Uterus (tissue), 4 donors: ENCODE data around the gene IQSEC1. TPM values are rescaled to one million over a fixed set of nuclear protein-coding genes. Genes with fewer than 3 reads are reported as not detected.

Experiments used
- DNase-seq, 2 donors: peaks; one replicate each; pipeline ENCODE4 v3.0.0-alpha.2; 2019 to 2020
- H3K27ac ChIP-seq, 2 donors: fragments of 200-600 bp; sonication (generic); 1 replicate in 1 of 2; 2 replicates in 1 of 2; pipeline ENCODE4 v1.5.1; 2016 to 2018
- H3K27me3 ChIP-seq, 2 donors: fragments of 200-600 bp; sonication (generic); one replicate each; pipeline ENCODE4 v1.5.1; 2018 to 2019; ENCODE audit warnings: control low read depth in 1 of 2
- H3K36me3 ChIP-seq, 2 donors: fragments of 200-600 bp; sonication (generic); one replicate each; pipeline ENCODE4 v1.5.1; 2019; ENCODE audit warnings: control low read depth in 1 of 2
- H3K4me1 ChIP-seq, 2 donors: fragments of 200-600 bp; sonication (generic); one replicate each; pipeline ENCODE4 v1.5.1; 2018 to 2019; ENCODE audit warnings: control low read depth in 1 of 2
- H3K4me3 ChIP-seq, 2 donors: fragments of 200-600 bp; sonication (generic); 1 replicate in 1 of 2; 2 replicates in 1 of 2; pipeline ENCODE4 v1.5.1; 2018 to 2019; ENCODE audit warnings: mild to moderate bottlenecking in 1 of 2
- H3K9me3 ChIP-seq, 2 donors: fragments of 200-600 bp; sonication (generic); one replicate each; pipeline ENCODE4 v1.5.1; 2019; ENCODE audit warnings: control low read depth in 1 of 2
- POLR2A ChIP-seq, 2 donors: fragments of 450-650 bp; IDR thresholded peaks; one replicate each; pipeline ENCODE4 v1.6.1; 2016; ENCODE audit warnings: antibody characterized with exemption in 2 of 2, mild to moderate bottlenecking in 1 of 2, moderate library complexity in 1 of 2
- intact Hi-C: fragments of 100-400 bp; cut with DNase I; formaldehyde crosslinking; loops from one replicate; pipeline ENCODE4 v1.15.1; 2023; ENCODE audit warnings: low total_unique reads
- total RNA-seq, 4 donors: library from RNA; depleted of rRNA in 3 of 4; stranded (reverse); fragments of >200 nt in 3 of 4; gene quantifications; one replicate each; pipeline versions ENCODE4 v1.1.0 to v1.2.4, GENCODE V29; 2014 to 2023
- TF ChIP-seq, protein P1 (sequence below), 4 experiments: fragments of 200-600 bp in 2 of 4; fragments of 450-650 bp in 2 of 4; sonication (generic) in 2 of 4; IDR thresholded peaks; one replicate each; pipeline ENCODE4 v1.5.1; 2016 to 2019; ENCODE audit warnings: antibody characterized with exemption in 4 of 4, mild to moderate bottlenecking in 2 of 4, moderate library complexity in 1 of 4
- donor health status: DM: yes; HTN: yes; CAD: no.

The IQSEC1 gene
- total RNA-seq, 4 donors from 2014 or later, result 17.9 to 61.4 (median 49.7) TPM

DNA sequence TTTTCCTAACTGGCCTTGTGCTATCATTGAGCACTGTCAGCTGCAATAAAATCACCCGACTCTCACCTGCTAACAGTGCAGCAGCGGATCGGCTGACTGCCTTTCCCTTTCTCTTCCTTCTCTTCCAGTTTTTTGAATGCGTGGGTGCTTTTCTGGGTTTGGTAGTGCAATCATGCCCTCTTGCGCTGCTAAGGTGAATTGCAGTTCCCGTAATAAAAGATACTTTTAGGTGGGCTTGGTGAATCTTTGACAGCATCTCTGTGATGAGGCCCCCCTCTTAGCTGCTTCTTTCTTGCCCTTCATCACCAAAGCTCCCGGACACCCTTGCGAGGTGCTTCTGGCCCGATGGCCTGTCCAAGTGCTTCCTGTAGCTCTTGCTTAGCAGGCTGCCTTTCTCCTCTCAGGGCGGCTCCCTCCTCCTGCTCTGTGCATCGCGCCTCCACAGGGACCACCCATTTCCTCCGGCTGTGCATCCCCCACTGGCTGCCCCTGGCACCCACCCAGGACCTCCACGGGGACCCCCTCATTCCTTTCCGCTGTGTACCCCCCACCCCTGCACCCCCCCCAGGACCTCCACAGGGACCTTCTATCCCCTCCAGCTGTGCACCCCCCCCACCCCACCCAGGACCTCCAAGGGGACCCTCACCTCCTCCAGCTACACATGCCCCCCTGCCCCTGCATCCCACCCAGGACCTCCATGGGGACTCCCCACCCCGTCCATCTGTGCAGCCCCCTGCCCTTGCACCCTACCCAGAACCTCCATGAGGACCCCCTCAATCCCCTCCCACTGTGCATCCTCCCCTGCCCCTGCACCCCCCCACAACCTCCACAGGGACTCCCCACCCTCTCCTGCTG, 181.0 kb downstream of the IQSEC1 start:
- Histone ChIP-seq H3K27ac (no peak overlapping the region), H3K4me3 (peak overlapping the region in 1 of 2 donors; percentile 17), H3K36me3 (no peaks in the 10 kb centered on the region), H3K9me3 (no peaks in the 10 kb centered on the region), H3K4me1 (peaks cover 0 to 6% of the 10 kb centered on the region in 2 donors), H3K27me3 (no peaks in the 10 kb centered on the region)
- TF ChIP-seq, protein P1, sequence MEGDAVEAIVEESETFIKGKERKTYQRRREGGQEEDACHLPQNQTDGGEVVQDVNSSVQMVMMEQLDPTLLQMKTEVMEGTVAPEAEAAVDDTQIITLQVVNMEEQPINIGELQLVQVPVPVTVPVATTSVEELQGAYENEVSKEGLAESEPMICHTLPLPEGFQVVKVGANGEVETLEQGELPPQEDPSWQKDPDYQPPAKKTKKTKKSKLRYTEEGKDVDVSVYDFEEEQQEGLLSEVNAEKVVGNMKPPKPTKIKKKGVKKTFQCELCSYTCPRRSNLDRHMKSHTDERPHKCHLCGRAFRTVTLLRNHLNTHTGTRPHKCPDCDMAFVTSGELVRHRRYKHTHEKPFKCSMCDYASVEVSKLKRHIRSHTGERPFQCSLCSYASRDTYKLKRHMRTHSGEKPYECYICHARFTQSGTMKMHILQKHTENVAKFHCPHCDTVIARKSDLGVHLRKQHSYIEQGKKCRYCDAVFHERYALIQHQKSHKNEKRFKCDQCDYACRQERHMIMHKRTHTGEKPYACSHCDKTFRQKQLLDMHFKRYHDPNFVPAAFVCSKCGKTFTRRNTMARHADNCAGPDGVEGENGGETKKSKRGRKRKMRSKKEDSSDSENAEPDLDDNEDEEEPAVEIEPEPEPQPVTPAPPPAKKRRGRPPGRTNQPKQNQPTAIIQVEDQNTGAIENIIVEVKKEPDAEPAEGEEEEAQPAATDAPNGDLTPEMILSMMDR (IDR thresholded peaks at IDR 0.05), result peak; percentile 90 to 95 (median 92)
- TF ChIP-seq POLR2A (IDR thresholded peaks at IDR 0.05), result no peak
- peak; percentile 44 to 52 for DNase-seq
- intact Hi-C loops, result loop anchor here (10.0 kb wide), 1 partner anchor 103 kb away; no protein-coding TSS in a partner anchor

DNA sequence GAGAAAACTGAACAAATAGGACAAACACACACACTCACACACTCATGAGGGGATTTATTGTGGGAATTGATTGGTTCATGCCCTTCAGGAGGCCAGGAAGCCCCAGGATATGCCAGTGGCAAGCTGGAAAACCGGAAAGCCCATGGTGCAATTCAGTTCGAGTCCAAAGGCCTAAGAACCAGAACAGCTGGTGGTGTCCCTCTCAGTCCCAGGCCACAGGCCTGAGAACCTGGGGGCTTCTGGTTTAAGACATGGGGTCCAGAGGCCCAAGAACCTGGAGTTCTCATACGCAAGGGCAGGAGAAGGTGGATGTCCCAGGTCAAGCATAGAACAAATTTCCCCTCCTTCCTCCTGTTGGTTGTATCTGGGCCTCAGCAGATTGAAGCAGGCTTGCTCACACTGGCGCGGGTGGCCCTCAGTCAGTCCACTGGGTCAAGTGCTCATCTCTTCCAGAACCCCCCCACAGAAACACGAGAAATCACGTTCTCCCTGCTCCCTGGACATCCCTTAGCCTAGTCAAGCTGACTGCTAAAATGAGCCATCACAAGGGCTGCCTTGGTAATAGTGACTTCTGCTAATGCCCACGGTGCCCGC, 181.7 kb downstream of the IQSEC1 start:
- peaks cover 0 to 6% of the 10 kb centered on the region in 2 donors for H3K4me1 ChIP-seq
- H3K27ac ChIP-seq, result no peak overlapping the region
- H3K36me3 ChIP-seq, result no peaks in the 10 kb centered on the region
- TF ChIP-seq, protein P1 (IDR thresholded peaks at IDR 0.05), result no peak
- TF ChIP-seq POLR2A (IDR thresholded peaks at IDR 0.05), result no peak
- no peaks in the 10 kb centered on the region for H3K27me3 ChIP-seq
- H3K4me3 ChIP-seq, result peak overlapping the region in 1 of 2 donors; percentile 17
- DNase-seq, result no peak
- intact Hi-C loops, result loop anchor here (10.0 kb wide), 1 partner anchor 103 kb away; no protein-coding TSS in a partner anchor
- no peaks in the 10 kb centered on the region for H3K9me3 ChIP-seq

DNA sequence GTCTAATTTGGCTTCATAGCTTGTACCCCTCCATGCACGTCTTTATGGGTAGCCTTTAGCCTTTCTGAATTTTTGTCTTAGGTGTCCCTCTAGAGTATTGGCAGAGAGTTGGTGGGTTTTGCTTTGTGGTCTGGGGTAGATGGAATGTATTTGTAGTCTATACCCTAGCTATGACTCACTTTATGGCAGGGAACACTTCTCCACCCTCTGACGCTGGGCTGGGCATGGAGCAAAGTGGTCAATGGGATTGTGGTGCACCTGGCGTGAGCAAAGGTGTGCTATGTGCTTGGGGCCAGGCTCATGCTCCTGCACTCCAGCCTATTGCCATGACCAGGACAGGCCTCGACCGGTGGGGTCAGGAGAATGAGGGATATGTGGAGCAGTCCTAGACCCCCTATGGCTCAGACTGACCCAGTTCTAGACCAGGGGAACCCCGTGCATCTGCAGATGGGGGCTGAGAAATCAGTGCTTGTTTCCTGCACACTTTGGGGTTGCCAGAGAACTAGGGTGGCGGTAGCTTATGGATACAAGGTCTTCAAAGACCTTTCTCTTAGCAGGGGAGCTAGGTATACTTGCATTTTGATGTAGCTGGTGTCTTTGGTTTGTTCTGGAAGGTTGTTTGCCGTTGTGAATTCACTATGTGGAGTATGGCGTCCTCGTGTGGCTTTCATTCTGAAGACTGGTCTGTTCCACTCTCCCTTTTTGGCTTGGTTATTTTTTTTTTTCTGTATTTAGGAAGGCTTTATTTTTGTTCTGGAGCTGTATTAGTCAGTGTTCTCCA, 182.4 kb downstream of the IQSEC1 start:
- Histone ChIP-seq H3K9me3 (no peaks in the 10 kb centered on the region), H3K4me3 (no peak overlapping the region), H3K4me1 (peaks cover 0 to 6% of the 10 kb centered on the region in 2 donors), H3K36me3 (no peaks in the 10 kb centered on the region), H3K27me3 (no peaks in the 10 kb centered on the region), H3K27ac (no peak overlapping the region)
- intact Hi-C loops, result loop anchor here (10.0 kb wide), 1 partner anchor 104 kb away; no protein-coding TSS in a partner anchor
- no peak for TF ChIP-seq POLR2A (IDR thresholded peaks at IDR 0.05)
- TF ChIP-seq, protein P1 (IDR thresholded peaks at IDR 0.05), result no peak
- no peak for DNase-seq

DNA sequence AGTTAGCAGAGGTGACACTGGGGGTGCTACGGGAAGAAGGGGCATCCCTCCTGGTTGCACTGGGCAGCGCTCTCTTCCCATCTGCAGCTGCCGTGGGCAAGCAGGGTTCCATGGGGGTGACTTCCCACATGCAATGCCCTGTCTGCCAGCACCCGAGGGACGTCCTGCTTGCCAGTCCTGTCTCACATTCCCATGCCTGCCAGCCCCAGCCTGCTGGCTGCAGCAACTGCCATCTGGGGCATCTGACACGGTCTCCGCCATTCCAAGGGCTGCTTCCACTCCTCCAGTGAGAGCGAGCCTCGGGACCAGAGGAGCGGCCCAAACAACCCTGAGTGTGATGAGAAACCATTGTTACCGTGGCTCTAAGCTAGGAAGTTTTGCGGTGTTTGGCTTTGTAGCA, 186.5 kb downstream of the IQSEC1 start:
- Histone ChIP-seq H3K4me1 (peaks cover 0 to 4% of the 10 kb centered on the region in 2 donors), H3K36me3 (no peaks in the 10 kb centered on the region), H3K9me3 (no peaks in the 10 kb centered on the region), H3K4me3 (no peak overlapping the region), H3K27ac (no peak overlapping the region), H3K27me3 (no peaks in the 10 kb centered on the region)
- TF ChIP-seq, protein P1 (IDR thresholded peaks at IDR 0.05), result no peak
- TF ChIP-seq POLR2A (IDR thresholded peaks at IDR 0.05), result no peak
- intact Hi-C loops, result no loop called here
- no peak for DNase-seq
